Posterior vena cava (tissue), 2 donors: ENCODE measurements around the gene KLC1. TPM values are rescaled to one million over a fixed set of nuclear protein-coding genes. Genes with fewer than 3 reads are reported as not detected.
"Not testable (repeated sequence)": the region's sequence is repeated elsewhere in the genome, so short reads cannot be mapped to it uniquely, and the experiment has no call there.

Experiments
- DNase-seq: peaks from one replicate; pipeline ENCODE4 v3.0.0-alpha.2; 2020; ENCODE audit warnings: low spot score
- intact Hi-C, 2 donors: fragments of 100-400 bp; cut with DNase I; formaldehyde crosslinking; loops; one replicate each; pipeline versions ENCODE4 v1.14.1 to v1.14.2; 2022 to 2023
- total RNA-seq, 2 donors: library from RNA; stranded (reverse); fragmentation: NEBNext Ultra II Directional; extraction: Animal tissue kit (Norgen Biotek cat#: 25700); gene quantifications; one replicate each; pipeline ENCODE4 v1.2.1, GENCODE V29; 2021
- donor health status: DM: yes; HTN: yes; CAD: no.
- donor health status: DM: yes; HTN: yes; CAD: no.

KLC1 gene
- total RNA-seq, 2 donors from 2014 or later = 169 to 192 TPM

- DNase-seq, intact Hi-C loops: not testable (repeated sequence)
Measured at GRCh38 chr14:103653336-103653735, 24.3 kb downstream of the KLC1 start.

- DNase-seq = no peak
- intact Hi-C loops = no loop called here
Measured at GRCh38 chr14:103653805-103654204, 24.8 kb downstream of the KLC1 start.

- no peak for DNase-seq
- intact Hi-C loops = no loop called here
Measured at GRCh38 chr14:103654619-103655018, 25.6 kb downstream of the KLC1 start.

DNA sequence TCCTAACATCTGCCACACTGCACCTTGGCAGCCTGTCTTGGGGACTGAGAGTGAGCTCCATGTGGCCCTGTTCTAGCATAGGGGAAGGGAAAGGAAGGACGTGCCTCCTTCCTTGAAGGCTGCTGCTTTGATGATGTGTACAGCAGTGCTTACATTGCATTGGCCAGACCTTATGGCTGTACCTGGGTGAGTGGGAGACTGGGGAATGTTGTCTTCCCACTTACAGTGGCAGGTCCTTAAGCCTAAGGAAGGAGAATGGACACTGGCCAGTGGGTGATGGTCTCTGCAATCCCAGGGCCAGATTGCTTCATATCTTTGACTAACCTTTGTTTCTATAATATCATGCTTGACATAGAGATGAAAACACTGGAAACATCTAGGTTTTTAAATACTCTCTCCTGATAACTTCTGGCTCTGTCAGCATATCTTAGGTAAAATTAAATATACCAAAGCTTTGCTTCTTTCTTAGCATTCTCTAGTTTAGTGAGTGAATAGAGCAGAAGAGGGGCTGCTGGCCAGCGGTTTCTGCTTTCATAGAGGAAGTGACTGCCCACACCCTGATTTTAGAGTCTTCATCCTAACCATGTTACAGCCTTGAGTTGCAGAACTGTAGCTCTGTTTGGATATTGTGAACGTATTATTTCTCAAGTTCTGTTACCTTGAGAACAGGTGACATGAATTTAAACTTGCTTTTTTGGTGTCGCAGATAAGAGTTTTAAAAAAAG, 27.2 kb downstream of the KLC1 start:
- no peak for DNase-seq
- intact Hi-C loops = no loop called here

DNA sequence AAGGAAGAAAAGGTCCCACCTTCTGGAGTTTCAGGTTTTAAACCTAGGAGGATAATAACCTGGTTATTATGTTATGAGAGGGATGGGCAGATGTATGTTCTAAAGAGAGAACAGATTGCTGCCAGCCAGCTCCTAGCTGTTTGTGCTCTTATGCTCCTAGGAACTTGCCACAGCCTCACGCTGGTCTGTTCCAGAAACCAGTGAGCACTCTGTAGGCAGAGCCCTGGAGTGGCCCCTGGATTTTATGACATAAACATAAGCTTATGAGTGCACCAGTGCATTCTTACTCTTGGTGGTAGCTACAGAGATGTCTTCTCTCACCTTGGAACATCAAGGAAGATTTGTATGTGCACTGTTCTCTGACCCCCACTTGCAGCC, 27.7 kb downstream of the KLC1 start:
- DNase-seq = no peak
- intact Hi-C loops = no loop called here

DNA sequence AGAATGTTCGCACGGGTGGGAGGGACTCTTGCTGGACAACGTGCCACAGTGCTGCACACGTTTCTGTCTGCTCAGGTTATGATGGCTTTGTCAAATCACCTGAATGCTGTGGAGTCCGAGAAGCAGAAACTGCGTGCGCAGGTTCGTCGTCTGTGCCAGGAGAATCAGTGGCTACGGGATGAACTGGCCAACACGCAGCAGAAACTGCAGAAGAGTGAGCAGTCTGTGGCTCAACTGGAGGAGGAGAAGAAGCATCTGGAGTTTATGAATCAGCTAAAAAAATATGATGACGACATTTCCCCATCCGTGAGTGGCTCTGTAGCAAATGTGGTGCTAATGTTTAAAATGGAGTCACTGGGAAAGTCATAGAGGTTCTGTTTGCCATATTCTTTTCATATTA, 28.5 kb downstream of the KLC1 start:
- intact Hi-C loops = no loop called here
- DNase-seq = no peak

- intact Hi-C loops = no loop called here
- no peak for DNase-seq
Measured at GRCh38 chr14:103659631-103660030, 30.6 kb downstream of the KLC1 start.

DNA sequence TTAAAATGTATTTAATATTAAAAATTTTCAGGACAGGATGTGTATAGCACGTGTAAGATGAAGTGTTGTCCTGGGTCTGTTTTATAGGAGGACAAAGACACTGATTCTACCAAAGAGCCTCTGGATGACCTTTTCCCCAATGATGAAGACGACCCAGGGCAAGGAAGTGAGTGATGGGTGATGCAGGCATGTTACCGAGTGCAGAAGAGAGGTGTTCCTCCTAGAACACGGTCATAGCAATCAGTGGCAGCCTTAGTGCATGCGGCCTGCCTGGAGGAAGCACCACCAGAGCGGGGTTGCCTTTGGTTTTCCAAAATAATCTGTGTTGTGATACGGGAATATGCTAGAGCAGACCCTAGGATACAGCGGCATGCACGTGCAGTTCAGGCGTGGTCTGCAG, 33.0 kb downstream of the KLC1 start:
- intact Hi-C loops = no loop called here
- DNase-seq = no peak

- intact Hi-C loops = no loop called here
Measured at GRCh38 chr14:103662591-103662990, 33.6 kb downstream of the KLC1 start.

GRCh38 chr14:103663506-103663905, 34.5 kb downstream of the KLC1 start:
- intact Hi-C loops = no loop called here
- no peak for DNase-seq

More at GRCh38 chr14:103662591-103662990, 33.6 kb downstream of the KLC1 start:
- no peak for DNase-seq

GRCh38 chr14:103667671-103668070, 38.7 kb downstream of the KLC1 start:
- DNase-seq = no peak

GRCh38 chr14:103668117-103668516, 39.1 kb downstream of the KLC1 start:
- intact Hi-C loops = no loop called here
- no peak for DNase-seq

More at GRCh38 chr14:103667671-103668070, 38.7 kb downstream of the KLC1 start:
- intact Hi-C loops = no loop called here

DNA sequence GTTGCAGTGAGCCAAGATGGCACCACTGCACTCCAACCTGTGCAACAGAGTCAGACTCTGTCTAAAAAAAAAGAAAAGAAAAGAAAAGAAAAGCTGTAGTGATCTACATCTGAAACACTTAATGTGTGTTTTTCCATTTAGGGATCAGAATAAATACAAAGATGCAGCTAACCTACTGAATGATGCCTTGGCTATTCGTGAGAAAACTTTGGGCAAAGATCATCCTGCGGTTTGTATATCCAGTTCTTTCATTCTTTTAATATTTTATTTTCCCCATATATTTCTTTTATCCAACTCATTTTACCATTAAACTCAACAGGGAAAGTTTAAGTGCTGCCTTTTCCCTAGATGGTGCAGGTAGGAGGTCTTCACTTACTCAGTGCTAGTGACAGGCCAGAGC, 40.4 kb downstream of the KLC1 start:
- intact Hi-C loops = no loop called here
- no peak for DNase-seq

- no peak for DNase-seq
- intact Hi-C loops = no loop called here
Measured at GRCh38 chr14:103671911-103672310, 42.9 kb downstream of the KLC1 start.

- intact Hi-C loops = no loop called here
- DNase-seq = no peak
Measured at GRCh38 chr14:103675957-103676356, 46.9 kb downstream of the KLC1 start.

DNA sequence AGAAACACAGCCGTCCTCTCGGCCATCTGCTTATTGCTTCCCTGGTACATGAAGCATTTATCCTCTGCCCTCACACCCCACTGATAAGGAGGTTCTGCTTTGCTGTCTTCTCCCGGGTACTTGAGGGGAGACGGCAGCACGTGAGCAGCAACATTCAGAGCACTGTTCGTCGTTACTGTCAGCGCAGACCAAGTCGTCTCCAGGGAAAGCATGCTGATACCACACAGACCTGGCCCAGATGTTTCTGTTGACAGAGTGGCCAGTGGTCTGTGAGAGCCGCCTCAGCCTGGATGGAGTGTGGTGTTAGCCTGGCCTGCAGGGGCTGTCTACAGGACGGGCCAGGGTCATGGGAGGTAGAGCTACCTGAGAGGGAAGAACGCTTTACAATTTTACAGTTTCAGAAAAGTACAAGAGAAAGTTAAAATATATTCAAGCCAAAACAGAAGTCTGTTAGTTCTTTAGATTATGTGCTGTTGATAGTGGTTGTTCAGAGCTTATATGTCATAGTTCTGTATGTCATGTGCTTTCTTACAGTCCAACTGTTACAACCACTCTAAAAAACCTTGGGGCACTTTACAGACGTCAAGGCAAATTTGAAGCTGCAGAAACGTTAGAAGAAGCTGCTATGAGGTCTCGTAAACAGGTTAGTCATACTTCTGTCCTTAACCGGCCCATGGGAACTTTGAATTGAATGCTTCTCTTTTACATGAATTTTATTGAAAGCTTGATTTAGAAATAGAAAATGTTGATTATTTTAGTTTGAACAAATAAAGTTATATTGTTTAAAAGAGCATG, 48.1 kb downstream of the KLC1 start:
- intact Hi-C loops = no loop called here
- DNase-seq = no peak

- DNase-seq = peak; percentile 87
- intact Hi-C loops = no loop called here
Measured at GRCh38 chr14:103679351-103679750, 50.3 kb downstream of the KLC1 start.

- peak; percentile 16 for DNase-seq
- intact Hi-C loops = loop anchor here in 1 of 2 donors (10.0 kb wide), 1 partner anchor 106 kb away; no protein-coding TSS in a partner anchor
Measured at GRCh38 chr14:103680491-103681231, 51.6 kb downstream of the KLC1 start.

- intact Hi-C loops = loop anchor here in 1 of 2 donors (10.0 kb wide), 1 partner anchor 108 kb away; no protein-coding TSS in a partner anchor
- DNase-seq = peak; percentile 53
Measured at GRCh38 chr14:103683139-103683538, 54.1 kb downstream of the KLC1 start.

DNA sequence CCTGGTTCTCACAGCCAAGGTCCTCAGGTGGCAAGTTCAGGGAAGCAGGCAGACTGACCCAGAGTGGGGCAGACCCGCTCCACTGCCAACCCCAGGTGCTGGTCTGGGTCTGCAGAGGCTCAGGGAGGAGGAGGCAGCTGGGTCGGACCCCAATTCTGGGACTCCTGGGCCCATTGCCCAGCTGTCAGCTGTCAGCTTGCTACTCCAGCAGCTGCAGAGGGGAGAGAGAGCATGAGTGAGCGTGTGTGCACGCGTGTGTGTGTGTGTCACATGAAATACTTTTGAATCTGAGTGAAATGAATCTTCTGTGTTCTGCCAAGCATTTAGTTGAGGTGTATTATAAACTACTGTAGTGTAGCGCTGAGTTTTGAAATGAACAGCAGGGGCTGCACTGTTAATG, 55.5 kb downstream of the KLC1 start:
- intact Hi-C loops = loop anchor here in 1 of 2 donors (10.0 kb wide), 1 partner anchor 110 kb away; no protein-coding TSS in a partner anchor
- DNase-seq = peak; percentile 49
